ENCODE data around the gene MLH1.

MLH1 gene

GRCh38 chr3:37075955-37076354, 82.6 kb downstream of the MLH1 start:
- H3K27ac ChIP-seq (ENCODE audit: insufficient read depth, low read depth, low read length, poor library complexity, severe bottlenecking), result no peak overlapping the region
- H3K4me1 ChIP-seq (ENCODE audit: control insufficient read depth, insufficient read depth, low read length), result no peaks in the 10 kb centered on the region
- H3K27me3 ChIP-seq (ENCODE audit: control insufficient read depth, insufficient read depth, low read length, poor library complexity, severe bottlenecking), result no peaks in the 10 kb centered on the region
- no peaks in the 10 kb centered on the region for H3K36me3 ChIP-seq (ENCODE audit: control insufficient read depth, insufficient read depth, low read length)
- H3K9me3 ChIP-seq (ENCODE audit: control insufficient read depth, low read length), result no peaks in the 10 kb centered on the region
- WGBS, 2 experiments, result 83 to 86% methylated on average over 1 of the region's 1 CpG
- no peak overlapping the region for H3K4me3 ChIP-seq (ENCODE audit: insufficient read depth, low read depth, low read length)

DNA sequence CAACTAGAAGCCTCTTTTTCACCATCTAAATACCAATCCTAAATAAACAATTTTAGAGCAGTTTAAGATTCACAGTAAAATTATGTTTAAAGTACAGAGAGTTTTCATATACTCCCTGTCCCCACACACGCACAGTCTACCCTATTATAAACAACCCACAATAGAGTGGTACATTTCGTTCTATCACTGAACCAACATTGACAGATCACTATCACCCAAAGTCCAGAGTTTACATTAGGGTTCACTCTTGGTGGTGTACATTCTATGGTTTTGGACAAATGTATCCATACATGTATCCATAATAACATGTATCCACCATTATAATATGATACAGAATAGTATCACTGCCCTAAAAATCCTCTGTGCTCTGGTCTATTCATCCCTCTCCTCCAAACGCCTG, 89.0 kb downstream of the MLH1 start:
- WGBS, 2 experiments, result 91 to 95% methylated on average over 3 of the region's 3 CpGs
- Histone ChIP-seq H3K27ac (ENCODE audit: insufficient read depth, low read depth, low read length, poor library complexity, severe bottlenecking) (no peak overlapping the region), H3K27me3 (ENCODE audit: control insufficient read depth, insufficient read depth, low read length, poor library complexity, severe bottlenecking) (no peaks in the 10 kb centered on the region), H3K9me3 (ENCODE audit: control insufficient read depth, low read length) (no peaks in the 10 kb centered on the region), H3K4me3 (ENCODE audit: insufficient read depth, low read depth, low read length) (no peak overlapping the region), H3K36me3 (ENCODE audit: control insufficient read depth, insufficient read depth, low read length) (peaks cover 6% of the 10 kb centered on the region), H3K4me1 (ENCODE audit: control insufficient read depth, insufficient read depth, low read length) (no peaks in the 10 kb centered on the region)

DNA sequence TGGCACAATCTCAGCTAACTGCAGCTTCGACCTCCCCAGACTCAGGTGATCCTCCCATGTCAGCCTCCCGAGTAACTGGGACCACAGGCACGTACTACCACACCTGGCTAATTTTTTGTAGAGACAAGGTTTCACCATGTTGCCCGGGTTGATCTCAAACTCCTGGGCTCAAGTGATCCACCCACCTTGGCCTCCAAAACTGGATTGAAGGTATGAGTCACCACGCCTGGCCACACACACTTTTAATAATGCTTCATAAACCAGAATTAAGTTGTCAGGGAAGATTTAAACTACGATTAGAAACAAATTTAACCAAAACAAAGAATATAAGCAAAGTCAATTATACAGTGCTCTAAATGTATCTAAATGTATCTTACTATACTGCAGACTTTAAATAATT, 93.6 kb downstream of the MLH1 start:
- Histone ChIP-seq H3K4me3 (ENCODE audit: insufficient read depth, low read depth, low read length) (no peak overlapping the region), H3K4me1 (ENCODE audit: control insufficient read depth, insufficient read depth, low read length) (no peaks in the 10 kb centered on the region), H3K27ac (ENCODE audit: insufficient read depth, low read depth, low read length, poor library complexity, severe bottlenecking) (no peak overlapping the region), H3K9me3 (ENCODE audit: control insufficient read depth, low read length) (no peaks in the 10 kb centered on the region), H3K27me3 (ENCODE audit: control insufficient read depth, insufficient read depth, low read length, poor library complexity, severe bottlenecking) (no peaks in the 10 kb centered on the region), H3K36me3 (ENCODE audit: control insufficient read depth, insufficient read depth, low read length) (peaks cover 6% of the 10 kb centered on the region)
- WGBS, 2 experiments, result 91 to 96% methylated on average over 5 to 6 of the region's 6 CpGs

DNA sequence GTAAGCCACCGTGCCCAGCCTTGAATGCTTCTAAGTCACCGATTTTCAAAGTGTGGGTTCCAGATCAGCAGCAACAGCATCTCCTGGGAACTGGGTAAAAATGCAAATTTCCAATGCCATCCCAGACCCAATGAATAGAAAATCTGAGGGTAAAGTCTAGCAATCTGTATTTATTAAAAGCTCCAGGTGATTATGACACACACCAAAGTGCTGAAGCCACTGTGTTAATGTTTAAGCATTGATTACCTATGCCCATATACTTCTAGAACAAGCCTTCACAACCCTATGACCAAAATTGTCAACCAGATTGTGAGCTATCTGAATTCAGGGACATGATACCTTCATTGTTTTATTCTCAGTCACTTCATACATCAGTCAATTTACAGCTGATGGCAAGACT, 94.6 kb downstream of the MLH1 start:
- no peaks in the 10 kb centered on the region for H3K4me1 ChIP-seq (ENCODE audit: control insufficient read depth, insufficient read depth, low read length)
- no peaks in the 10 kb centered on the region for H3K9me3 ChIP-seq (ENCODE audit: control insufficient read depth, low read length)
- no peak overlapping the region for H3K27ac ChIP-seq (ENCODE audit: insufficient read depth, low read depth, low read length, poor library complexity, severe bottlenecking)
- H3K4me3 ChIP-seq (ENCODE audit: insufficient read depth, low read depth, low read length), result no peak overlapping the region
- H3K27me3 ChIP-seq (ENCODE audit: control insufficient read depth, insufficient read depth, low read length, poor library complexity, severe bottlenecking), result no peaks in the 10 kb centered on the region
- WGBS, 2 experiments, result 83 to 89% methylated on average over 2 of the region's 2 CpGs
- no peaks in the 10 kb centered on the region for H3K36me3 ChIP-seq (ENCODE audit: control insufficient read depth, insufficient read depth, low read length)

- Histone ChIP-seq H3K9me3 (ENCODE audit: control insufficient read depth, low read length) (no peaks in the 10 kb centered on the region), H3K27me3 (ENCODE audit: control insufficient read depth, insufficient read depth, low read length, poor library complexity, severe bottlenecking) (no peaks in the 10 kb centered on the region), H3K4me3 (ENCODE audit: insufficient read depth, low read depth, low read length) (no peak overlapping the region), H3K36me3 (ENCODE audit: control insufficient read depth, insufficient read depth, low read length) (no peaks in the 10 kb centered on the region), H3K27ac (ENCODE audit: insufficient read depth, low read depth, low read length, poor library complexity, severe bottlenecking) (no peak overlapping the region), H3K4me1 (ENCODE audit: control insufficient read depth, insufficient read depth, low read length) (no peaks in the 10 kb centered on the region)
- WGBS, 2 experiments, result 90 to 92% methylated on average over 3 of the region's 3 CpGs
Measured at GRCh38 chr3:37092484-37092883, 99.2 kb downstream of the MLH1 start.

GRCh38 chr3:37093481-37093880, 100.2 kb downstream of the MLH1 start:
- no peaks in the 10 kb centered on the region for H3K36me3 ChIP-seq (ENCODE audit: control insufficient read depth, insufficient read depth, low read length)
- H3K4me1 ChIP-seq (ENCODE audit: control insufficient read depth, insufficient read depth, low read length), result no peaks in the 10 kb centered on the region
- H3K4me3 ChIP-seq (ENCODE audit: insufficient read depth, low read depth, low read length), result no peak overlapping the region
- no peaks in the 10 kb centered on the region for H3K27me3 ChIP-seq (ENCODE audit: control insufficient read depth, insufficient read depth, low read length, poor library complexity, severe bottlenecking)
- no peaks in the 10 kb centered on the region for H3K9me3 ChIP-seq (ENCODE audit: control insufficient read depth, low read length)
- 96 to 97% methylated on average over 2 of the region's 2 CpGs for WGBS, 2 experiments
- H3K27ac ChIP-seq (ENCODE audit: insufficient read depth, low read depth, low read length, poor library complexity, severe bottlenecking), result no peak overlapping the region

DNA sequence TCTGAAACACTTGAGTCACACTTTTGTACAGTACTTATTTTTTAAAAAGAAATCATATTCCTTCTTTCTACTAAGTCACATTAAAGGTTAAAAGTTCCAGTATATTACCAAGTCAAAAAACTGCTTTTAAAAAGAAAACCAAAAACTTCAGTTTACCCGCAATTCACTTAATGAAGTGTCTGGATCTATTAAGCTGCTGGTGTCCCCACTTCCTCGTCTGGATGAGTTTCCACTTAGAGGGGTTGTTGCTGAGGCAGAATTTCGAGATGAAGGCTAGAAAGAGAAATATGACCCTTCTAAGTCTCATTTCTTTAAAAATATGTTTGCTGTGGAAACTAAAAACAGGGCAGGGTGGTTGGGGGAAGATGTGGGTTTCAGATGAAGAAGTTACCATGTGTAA, 101.3 kb downstream of the MLH1 start:
- H3K4me1 ChIP-seq (ENCODE audit: control insufficient read depth, insufficient read depth, low read length), result no peaks in the 10 kb centered on the region
- no peak overlapping the region for H3K4me3 ChIP-seq (ENCODE audit: insufficient read depth, low read depth, low read length)
- no peaks in the 10 kb centered on the region for H3K36me3 ChIP-seq (ENCODE audit: control insufficient read depth, insufficient read depth, low read length)
- H3K27me3 ChIP-seq (ENCODE audit: control insufficient read depth, insufficient read depth, low read length, poor library complexity, severe bottlenecking), result no peaks in the 10 kb centered on the region
- 89% methylated on average over 3 of the region's 3 CpGs for WGBS, 2 experiments
- H3K9me3 ChIP-seq (ENCODE audit: control insufficient read depth, low read length), result no peaks in the 10 kb centered on the region
- H3K27ac ChIP-seq (ENCODE audit: insufficient read depth, low read depth, low read length, poor library complexity, severe bottlenecking), result no peak overlapping the region

GRCh38 chr3:37096288-37096687, 103.0 kb downstream of the MLH1 start:
- no peak overlapping the region for H3K27ac ChIP-seq (ENCODE audit: insufficient read depth, low read depth, low read length, poor library complexity, severe bottlenecking)
- WGBS, 2 experiments, result 78 to 85% methylated on average over 1 of the region's 1 CpG

DNA sequence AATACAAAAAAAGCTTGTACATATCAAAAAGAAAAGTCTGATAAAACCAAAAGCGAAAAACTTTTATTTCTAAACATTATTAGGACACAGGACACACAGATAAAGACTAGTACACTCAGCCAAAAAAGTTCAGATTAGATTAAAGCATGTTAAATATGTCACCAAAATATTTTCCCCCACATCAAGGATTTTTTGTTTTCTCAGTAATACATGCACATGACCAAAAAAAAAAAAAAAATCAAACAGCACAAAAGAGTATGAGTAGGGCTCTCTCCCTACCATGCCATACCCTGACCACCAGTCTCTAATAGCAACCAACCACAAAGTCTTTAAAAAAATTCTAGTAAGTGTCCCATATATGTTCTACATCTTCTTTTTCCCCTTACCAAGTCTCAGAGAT, 103.7 kb downstream of the MLH1 start:
- Histone ChIP-seq H3K4me3 (ENCODE audit: insufficient read depth, low read depth, low read length) (no peak overlapping the region), H3K27me3 (ENCODE audit: control insufficient read depth, insufficient read depth, low read length, poor library complexity, severe bottlenecking) (no peaks in the 10 kb centered on the region), H3K36me3 (ENCODE audit: control insufficient read depth, insufficient read depth, low read length) (no peaks in the 10 kb centered on the region), H3K9me3 (ENCODE audit: control insufficient read depth, low read length) (no peaks in the 10 kb centered on the region), H3K27ac (ENCODE audit: insufficient read depth, low read depth, low read length, poor library complexity, severe bottlenecking) (no peak overlapping the region), H3K4me1 (ENCODE audit: control insufficient read depth, insufficient read depth, low read length) (no peaks in the 10 kb centered on the region)
- WGBS, 2 experiments, result 88 to 100% methylated on average over 1 of the region's 1 CpG

More at GRCh38 chr3:37096288-37096687, 103.0 kb downstream of the MLH1 start:
- H3K4me1 ChIP-seq (ENCODE audit: control insufficient read depth, insufficient read depth, low read length), result no peaks in the 10 kb centered on the region
- H3K36me3 ChIP-seq (ENCODE audit: control insufficient read depth, insufficient read depth, low read length), result no peaks in the 10 kb centered on the region
- no peak overlapping the region for H3K4me3 ChIP-seq (ENCODE audit: insufficient read depth, low read depth, low read length)
- no peaks in the 10 kb centered on the region for H3K27me3 ChIP-seq (ENCODE audit: control insufficient read depth, insufficient read depth, low read length, poor library complexity, severe bottlenecking)
- H3K9me3 ChIP-seq (ENCODE audit: control insufficient read depth, low read length), result no peaks in the 10 kb centered on the region

DNA sequence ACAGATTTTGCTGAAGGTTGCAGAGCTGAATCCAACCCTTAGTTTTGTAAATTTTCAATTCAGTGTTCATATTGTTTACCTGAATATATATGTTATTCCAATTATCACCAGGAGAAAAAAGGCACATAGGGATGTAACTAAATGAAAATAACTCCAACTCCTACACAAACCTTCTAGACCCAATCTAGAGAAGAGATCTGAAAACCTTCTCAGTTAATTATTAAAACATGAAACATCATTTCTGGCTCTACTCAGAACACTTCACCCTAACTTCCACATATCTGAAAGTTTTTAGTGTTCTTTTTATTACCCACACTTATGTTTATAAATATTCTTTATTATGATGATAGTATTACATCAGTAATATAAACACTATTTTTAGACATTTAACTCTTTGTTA, 104.5 kb downstream of the MLH1 start:
- no peaks in the 10 kb centered on the region for H3K4me1 ChIP-seq (ENCODE audit: control insufficient read depth, insufficient read depth, low read length)
- H3K36me3 ChIP-seq (ENCODE audit: control insufficient read depth, insufficient read depth, low read length), result no peaks in the 10 kb centered on the region
- H3K27ac ChIP-seq (ENCODE audit: insufficient read depth, low read depth, low read length, poor library complexity, severe bottlenecking), result no peak overlapping the region
- H3K9me3 ChIP-seq (ENCODE audit: control insufficient read depth, low read length), result no peaks in the 10 kb centered on the region
- no peak overlapping the region for H3K4me3 ChIP-seq (ENCODE audit: insufficient read depth, low read depth, low read length)
- H3K27me3 ChIP-seq (ENCODE audit: control insufficient read depth, insufficient read depth, low read length, poor library complexity, severe bottlenecking), result no peaks in the 10 kb centered on the region

DNA sequence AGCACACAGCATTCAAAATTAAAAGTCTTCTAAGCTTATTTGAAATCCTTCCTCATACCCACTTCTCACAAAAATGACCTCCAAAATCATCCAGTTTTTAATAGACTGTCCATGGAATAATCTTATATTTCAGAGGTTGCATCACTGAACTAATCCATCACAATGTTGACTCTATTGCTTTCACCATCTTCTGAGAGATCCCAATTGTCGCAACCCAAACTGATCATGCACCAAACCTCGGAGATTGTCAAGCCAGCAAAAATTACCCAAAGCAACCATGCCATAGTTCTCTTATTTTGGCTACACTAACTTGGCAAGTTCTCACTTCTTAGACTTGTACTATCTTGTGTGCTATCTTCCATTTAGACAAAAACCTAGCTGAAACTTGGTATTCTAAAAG, 105.6 kb downstream of the MLH1 start:
- 94 to 97% methylated on average over 2 of the region's 2 CpGs for WGBS, 2 experiments
- no peaks in the 10 kb centered on the region for H3K36me3 ChIP-seq (ENCODE audit: control insufficient read depth, insufficient read depth, low read length)
- no peaks in the 10 kb centered on the region for H3K27me3 ChIP-seq (ENCODE audit: control insufficient read depth, insufficient read depth, low read length, poor library complexity, severe bottlenecking)
- no peak overlapping the region for H3K4me3 ChIP-seq (ENCODE audit: insufficient read depth, low read depth, low read length)
- H3K9me3 ChIP-seq (ENCODE audit: control insufficient read depth, low read length), result no peaks in the 10 kb centered on the region
- no peaks in the 10 kb centered on the region for H3K4me1 ChIP-seq (ENCODE audit: control insufficient read depth, insufficient read depth, low read length)
- no peak overlapping the region for H3K27ac ChIP-seq (ENCODE audit: insufficient read depth, low read depth, low read length, poor library complexity, severe bottlenecking)
